PC-3 (cell line): ENCODE data around the gene CNPY2. TPM values are rescaled to one million over a fixed set of nuclear protein-coding genes. Genes with fewer than 3 reads are reported as not detected.
A peak's percentile ranks its signal among the peaks of the same experiment; 100 is the strongest.

ENCODE experiments used
- ATAC-seq: fragments of 200-7000 bp; cut with Tn5 transposase; 2 replicates; pipeline ENCODE4 v1.9.1; 2020; ENCODE audit warnings: mild to moderate bottlenecking, moderate library complexity
- BruUV-seq: library from RNA; stranded (reverse); fragments of 400-500 nt; replicated peaks from 2 replicates; lab custom pipeline; 2021; lab: Mats Ljungman, UMichigan
- CTCF ChIA-PET: fragments of 300-600 bp; sonication (Branson Sonifier 250); formaldehyde crosslinking; loops from one replicate; lab custom pipeline; 2022; ENCODE audit warnings: antibody characterized with exemption; lab: Charles Lee
- POLR2A ChIA-PET: fragments of 300-600 bp; sonication (Branson Sonifier 250); formaldehyde crosslinking; loops from one replicate; lab custom pipeline; 2022; ENCODE audit warnings: antibody characterized with exemption; ENCODE audit not compliant: unreplicated experiment; lab: Charles Lee
- DNase-seq: peaks from one replicate; pipeline ENCODE4 v3.0.0-alpha.2; 2015
- H2AFZ ChIP-seq: fragments of 300-600 bp; sonication (generic); 2 replicates; pipeline ENCODE4 v1.6.0; 2016; ENCODE audit warnings: antibody characterized with exemption, low read length
- H3F3A ChIP-seq: fragments of 300-600 bp; sonication (generic); one replicate; pipeline ENCODE4 v1.6.0; 2017; ENCODE audit warnings: antibody characterized with exemption, low read length, control low read depth, mild to moderate bottlenecking; ENCODE audit not compliant: unreplicated experiment
- H3K27ac ChIP-seq: fragments of 300-600 bp; sonication (generic); 2 replicates; pipeline ENCODE4 v1.5.1; 2016; ENCODE audit warnings: mild to moderate bottlenecking, low read length
- H3K27me3 ChIP-seq: fragments of 300-600 bp; sonication (generic); 2 replicates; pipeline ENCODE4 v1.6.1; 2016; ENCODE audit warnings: low read length, mixed read lengths
- H3K36me3 ChIP-seq: fragments of 300-600 bp; sonication (generic); 2 replicates; pipeline ENCODE4 v1.6.1; 2016; ENCODE audit warnings: low read depth, mixed run types, low read length, mixed read lengths
- H3K4me1 ChIP-seq: fragments of 300-600 bp; sonication (generic); 2 replicates; pipeline ENCODE4 v1.5.1; 2016; ENCODE audit warnings: low read length; ENCODE audit not compliant: insufficient read depth
- H3K4me2 ChIP-seq: fragments of 300-600 bp; sonication (generic); 2 replicates; pipeline ENCODE4 v1.6.0; 2016; ENCODE audit warnings: low read length
- H3K4me3 ChIP-seq: fragments of 300-600 bp; sonication (generic); 2 replicates; pipeline ENCODE4 v1.5.1; 2016; ENCODE audit warnings: mild to moderate bottlenecking, low read length, mixed read lengths
- H3K79me2 ChIP-seq: fragments of 300-600 bp; sonication (generic); 2 replicates; pipeline ENCODE4 v1.6.1; 2017; ENCODE audit warnings: low read length, mixed read lengths
- H3K9ac ChIP-seq: fragments of 300-600 bp; sonication (generic); 2 replicates; pipeline ENCODE4 v1.6.0; 2016; ENCODE audit warnings: mild to moderate bottlenecking, low read length
- H3K9me2 ChIP-seq: fragments of 300-600 bp; sonication (generic); replicated peaks from 2 replicates; pipeline ENCODE4 v1.6.1; 2016; ENCODE audit warnings: mixed run types, low read length, mixed read lengths
- H3K9me3 ChIP-seq: fragments of 300-600 bp; sonication (generic); 2 replicates; pipeline ENCODE4 v1.6.1; 2016; ENCODE audit warnings: low read length, mixed read lengths
- H4K20me1 ChIP-seq: fragments of 300-600 bp; sonication (generic); 2 replicates; pipeline ENCODE4 v1.6.1; 2016; ENCODE audit warnings: low read length, mixed read lengths
- EZH2 ChIP-seq: fragments of 300-600 bp; sonication (generic); IDR thresholded peaks from one replicate; pipeline ENCODE4 v1.6.1; 2017; ENCODE audit warnings: antibody characterized with exemption, mild to moderate bottlenecking, low read length; ENCODE audit not compliant: unreplicated experiment
- EZH2phosphoT487 ChIP-seq: fragments of 300-600 bp; sonication (generic); IDR thresholded peaks from 2 replicates; pipeline ENCODE4 v1.6.1; 2018; ENCODE audit warnings: mild to moderate bottlenecking, antibody characterized with exemption, low read length, borderline replicate concordance
- intact Hi-C: fragments of 100-400 bp; cut with micrococcal nuclease; formaldehyde crosslinking; loops from 2 replicates; pipeline ENCODE4 v1.9.0; 2023
- total RNA-seq: library from RNA; depleted of rRNA; stranded (reverse); fragments of >200 nt; gene quantifications from 2 replicates; pipeline ENCODE4 v1.2.3, GENCODE V29; 2014
- TF ChIP-seq, protein P1 (sequence below): fragments of 300-600 bp; sonication (generic); conservative IDR thresholded peaks from 2 replicates; pipeline ENCODE4 v1.5.1; 2017; ENCODE audit warnings: antibody characterized with exemption, low read depth, mild to moderate bottlenecking, low read length

The CNPY2 gene
- total RNA-seq, 1 experiment from 2014 or later, result 109 TPM

DNA sequence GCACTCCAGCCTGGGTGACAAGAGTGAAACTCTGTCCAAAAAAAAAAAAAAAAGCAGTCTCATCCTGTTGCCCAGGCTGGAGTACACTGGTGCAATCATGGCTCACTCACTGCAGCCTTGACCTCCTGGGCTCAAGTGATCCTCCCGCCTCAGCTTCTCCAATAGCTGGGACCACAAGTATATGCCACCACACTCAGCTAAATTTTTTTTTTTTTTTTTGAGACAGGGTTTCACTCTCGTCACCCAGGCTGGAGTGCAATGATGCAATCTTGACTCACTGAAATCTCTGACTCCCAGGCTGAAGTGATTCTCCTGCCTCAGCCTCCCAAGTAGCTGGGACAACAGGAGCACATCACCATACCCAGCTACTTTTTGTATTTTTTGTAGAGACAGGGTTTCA is 5.2 kb upstream of the CNPY2 start:
- H3K27me3 ChIP-seq, result no peaks in the 10 kb centered on the region
- H3K4me3 ChIP-seq, result no peak overlapping the region
- POLR2A ChIA-PET, result no interaction called here
- H4K20me1 ChIP-seq, result no peaks in the 10 kb centered on the region
- H3K9me2 ChIP-seq, result no peaks in the 10 kb centered on the region
- CTCF ChIA-PET, result no interaction called here
- intact Hi-C loops, result no loop called here
- H3K79me2 ChIP-seq, result no peaks in the 10 kb centered on the region
- TF ChIP-seq EZH2, result no peak
- TF ChIP-seq, protein P1, sequence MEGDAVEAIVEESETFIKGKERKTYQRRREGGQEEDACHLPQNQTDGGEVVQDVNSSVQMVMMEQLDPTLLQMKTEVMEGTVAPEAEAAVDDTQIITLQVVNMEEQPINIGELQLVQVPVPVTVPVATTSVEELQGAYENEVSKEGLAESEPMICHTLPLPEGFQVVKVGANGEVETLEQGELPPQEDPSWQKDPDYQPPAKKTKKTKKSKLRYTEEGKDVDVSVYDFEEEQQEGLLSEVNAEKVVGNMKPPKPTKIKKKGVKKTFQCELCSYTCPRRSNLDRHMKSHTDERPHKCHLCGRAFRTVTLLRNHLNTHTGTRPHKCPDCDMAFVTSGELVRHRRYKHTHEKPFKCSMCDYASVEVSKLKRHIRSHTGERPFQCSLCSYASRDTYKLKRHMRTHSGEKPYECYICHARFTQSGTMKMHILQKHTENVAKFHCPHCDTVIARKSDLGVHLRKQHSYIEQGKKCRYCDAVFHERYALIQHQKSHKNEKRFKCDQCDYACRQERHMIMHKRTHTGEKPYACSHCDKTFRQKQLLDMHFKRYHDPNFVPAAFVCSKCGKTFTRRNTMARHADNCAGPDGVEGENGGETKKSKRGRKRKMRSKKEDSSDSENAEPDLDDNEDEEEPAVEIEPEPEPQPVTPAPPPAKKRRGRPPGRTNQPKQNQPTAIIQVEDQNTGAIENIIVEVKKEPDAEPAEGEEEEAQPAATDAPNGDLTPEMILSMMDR, result no peak
- no peak for TF ChIP-seq EZH2phosphoT487
- 0 out of 2 replicates have a peak, but pooled peaks cover 2% of the 10 kb centered on the region for H3K36me3 ChIP-seq
- H3K4me1 ChIP-seq, result 0 out of 2 replicates have a peak, but pooled peaks cover 6% of the 10 kb centered on the region
- H3K27ac ChIP-seq, result no peak overlapping the region
- H2AFZ ChIP-seq, result no peak overlapping the region
- no TSS peak for BruUV-seq
- DNase-seq, result peak; percentile 36
- no peak overlapping the region for H3K4me2 ChIP-seq
- H3F3A ChIP-seq, result no peaks in the 10 kb centered on the region
- ATAC-seq, result no peak
- no peaks in the 10 kb centered on the region for H3K9me3 ChIP-seq
- no peak overlapping the region for H3K9ac ChIP-seq

DNA sequence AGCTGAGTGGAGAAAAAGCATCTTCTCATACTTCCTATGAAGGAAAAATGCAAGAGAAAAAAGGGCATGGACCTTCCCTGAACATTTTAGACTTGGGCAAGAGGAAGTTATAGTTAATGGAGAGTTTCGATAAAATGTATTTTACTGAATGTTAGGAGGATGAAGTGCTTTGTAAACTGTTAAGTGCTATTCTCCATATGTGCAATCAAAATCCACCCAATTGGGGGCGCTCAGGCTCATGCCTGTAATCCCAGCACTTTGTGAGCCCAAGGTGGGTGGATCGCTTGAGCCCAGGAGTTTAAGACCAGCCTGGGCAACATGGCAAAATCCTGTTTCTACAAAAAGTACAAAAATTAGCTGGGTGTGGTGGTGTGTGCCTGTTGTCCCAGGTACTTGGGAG is 1.9 kb upstream of the CNPY2 start:
- ChIA-PET POLR2A (no interaction called here), CTCF (no interaction called here)
- H3K4me3 ChIP-seq, result no peak overlapping the region
- no peak overlapping the region for H3K4me2 ChIP-seq
- H3K27me3 ChIP-seq, result no peaks in the 10 kb centered on the region
- no peaks in the 10 kb centered on the region for H4K20me1 ChIP-seq
- TF ChIP-seq, protein P1, result peak; percentile 13; the same call in 1 of the 2 replicates
- TF ChIP-seq EZH2, result no peak
- no peak for TF ChIP-seq EZH2phosphoT487
- no peaks in the 10 kb centered on the region for H3K9me3 ChIP-seq
- no TSS peak for BruUV-seq
- ATAC-seq (no peak), DNase-seq (no peak)
- H3K27ac ChIP-seq, result no peak overlapping the region
- H3K9me2 ChIP-seq, result no peaks in the 10 kb centered on the region
- no peak overlapping the region for H3K9ac ChIP-seq
- intact Hi-C loops, result loop anchor here (5.0 kb wide), 1 partner anchor 45 kb away; the partner anchor contains the start of genes APOF and STAT2
- H3F3A ChIP-seq, result no peaks in the 10 kb centered on the region
- H3K79me2 ChIP-seq, result peaks cover 18% of the 10 kb centered on the region
- H3K36me3 ChIP-seq, result peaks cover 5% of the 10 kb centered on the region
- H3K4me1 ChIP-seq, result peaks cover 15% of the 10 kb centered on the region
- H2AFZ ChIP-seq, result no peak overlapping the region

DNA sequence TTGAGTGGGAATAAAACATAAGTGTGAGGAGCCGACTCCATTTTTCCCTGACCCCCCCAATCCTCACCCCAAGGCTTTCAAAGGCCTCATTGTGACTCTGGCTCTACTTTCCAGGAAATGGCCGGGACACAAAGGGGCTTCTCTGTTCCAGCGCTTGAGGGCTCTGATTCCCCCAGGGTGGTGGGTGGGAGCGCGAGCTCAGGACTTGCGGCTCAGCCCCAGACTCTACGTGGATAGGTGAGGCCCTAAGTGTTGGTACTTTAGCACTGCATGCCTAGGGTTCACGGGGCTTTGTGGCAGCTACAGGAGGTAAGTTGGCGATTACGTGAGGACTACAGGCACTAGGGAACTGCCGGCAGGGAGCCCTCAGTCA is 553 bp downstream of the CNPY2 start:
- Histone ChIP-seq H3K79me2 (peaks cover 18% of the 10 kb centered on the region), H2AFZ (peak overlapping the region; percentile 63), H3K27ac (peak overlapping the region; percentile 59), H3K27me3 (no peaks in the 10 kb centered on the region), H3K4me3 (peak overlapping the region; percentile 90), H3K9me3 (no peaks in the 10 kb centered on the region), H3K4me2 (peak overlapping the region; percentile 93), H3F3A (no peaks in the 10 kb centered on the region), H3K9ac (peak overlapping the region; percentile 95), H4K20me1 (no peaks in the 10 kb centered on the region), H3K36me3 (peaks cover 16% of the 10 kb centered on the region), H3K9me2 (no peaks in the 10 kb centered on the region), H3K4me1 (peaks cover 15% of the 10 kb centered on the region)
- POLR2A ChIA-PET, result interaction anchor here (0.7 to 1.4 kb wide), 3 partner anchors 18 to 79 kb away, joined by 3 to 6 read pairs (median 3); partner anchors contain the start of gene PAN2
- intact Hi-C loops, result loop anchor here (5.0 kb wide), 1 partner anchor 47 kb away; the partner anchor contains the start of genes APOF and STAT2
- no peak; the same call in 1 of the 2 replicates for ATAC-seq
- CTCF ChIA-PET, result interaction anchor here (0.6 to 1.7 kb wide), 3 partner anchors 60 to 149 kb away, joined by 3 to 6 read pairs (median 4); no protein-coding TSS in a partner anchor
- TF ChIP-seq, protein P1, result no peak
- TF ChIP-seq EZH2, result no peak
- no peak for TF ChIP-seq EZH2phosphoT487
- TSS peak; percentile 83 for BruUV-seq
- DNase-seq, result no peak
